Esophagus squamous epithelium (tissue), 5 donors: Measurements from ENCODE around the gene IFNA7. TPM values are rescaled to one million over a fixed set of nuclear protein-coding genes. Genes with fewer than 3 reads are reported as not detected.
"Not testable (repeated sequence)": the region's sequence is repeated elsewhere in the genome, so short reads cannot be mapped to it uniquely, and the experiment has no call there.

ENCODE experiments used
- DNase-seq: peaks from one replicate; lab custom pipeline; 2025; lab: John Stamatoyannopoulos, UW
- H3K27ac ChIP-seq, 4 donors: fragments of 200-600 bp; sonication (generic); one replicate each; pipeline ENCODE4 v1.5.1; 2016 to 2019; ENCODE audit warnings: mild to moderate bottlenecking in 1 of 4
- H3K27me3 ChIP-seq, 4 donors: fragments of 200-600 bp; sonication (generic); 1 replicate in 3 of 4; 2 replicates in 1 of 4; pipeline versions ENCODE4 v1.5.1 to v1.6.0; 2017 to 2021; ENCODE audit warnings: antibody characterized with exemption in 1 of 4
- H3K36me3 ChIP-seq, 3 donors: fragments of 200-600 bp; sonication (generic); one replicate each; pipeline ENCODE4 v1.5.1; 2016 to 2019
- H3K4me1 ChIP-seq, 3 donors: fragments of 200-600 bp; sonication (generic); one replicate each; pipeline ENCODE4 v1.5.1; 2017 to 2019
- H3K4me3 ChIP-seq, 4 donors: fragments of 200-600 bp; sonication (generic); 1 replicate in 3 of 4; 2 replicates in 1 of 4; pipeline ENCODE4 v1.5.1; 2016 to 2019; ENCODE audit warnings: mild to moderate bottlenecking in 2 of 4, moderate library complexity in 1 of 4
- H3K9me3 ChIP-seq, 3 donors: fragments of 200-600 bp; sonication (generic); one replicate each; pipeline ENCODE4 v1.5.1; 2016 to 2019
- CTCF ChIP-seq, 6 experiments: fragments of 450-650 bp in 4 of 6; fragments of 200-600 bp in 2 of 6; sonication (generic) in 2 of 6; IDR thresholded peaks; one replicate each; pipeline ENCODE4 v1.5.1; 2016 to 2019; ENCODE audit warnings: antibody characterized with exemption in 6 of 6, mild to moderate bottlenecking in 4 of 6, moderate library complexity in 4 of 6
- POLR2A ChIP-seq, 4 donors: fragments of 450-650 bp; IDR thresholded peaks; one replicate each; pipeline ENCODE4 v1.6.1; 2017; ENCODE audit warnings: antibody characterized with exemption in 4 of 4, mild to moderate bottlenecking in 4 of 4, moderate library complexity in 3 of 4
- WGBS, 2 donors: methylation state at CpG; one replicate each; pipeline ENCODE4 v1.1.5; 2018; 5-methylcytosine and 5-hydroxymethylcytosine counted together
- intact Hi-C: fragments of 100-400 bp; cut with DNase I; formaldehyde crosslinking; loops from one replicate; pipeline ENCODE4 v1.15.0; 2022
- total RNA-seq, 4 donors: library from RNA; depleted of rRNA; stranded (reverse); fragments of >200 nt; gene quantifications; one replicate each; pipeline ENCODE4 v1.1.0, GENCODE V29; 2016
- donor health status: DM: yes; HTN: yes; CAD: no.

The IFNA7 gene
- total RNA-seq, 4 donors from 2014 or later, result not detected

- Histone ChIP-seq H3K27ac (no peak overlapping the region), H3K36me3 (no peaks in the 10 kb centered on the region), H3K4me3 (no peak overlapping the region), H3K4me1 (no peaks in the 10 kb centered on the region), H3K27me3 (no peaks in the 10 kb centered on the region), H3K9me3 (no peaks in the 10 kb centered on the region)
- 77 to 94% methylated on average over 6 to 7 of the region's 7 CpGs for WGBS, 2 donors
- no peak for TF ChIP-seq CTCF (IDR thresholded peaks at IDR 0.05)
- TF ChIP-seq POLR2A (IDR thresholded peaks at IDR 0.05), result no peak
- intact Hi-C loops, result no loop called here
- DNase-seq, result no peak
Measured at GRCh38 chr9:21210311-21210710, 8.3 kb upstream of the IFNA7 start.

- intact Hi-C loops, H3K36me3 ChIP-seq, H3K27ac ChIP-seq, H3K4me3 ChIP-seq, H3K27me3 ChIP-seq, DNase-seq, H3K4me1 ChIP-seq, H3K9me3 ChIP-seq: not testable (repeated sequence)
- 81 to 91% methylated on average over 3 of the region's 3 CpGs for WGBS, 2 donors
Measured at GRCh38 chr9:21207043-21207442, 5.0 kb upstream of the IFNA7 start, which contains the start of gene IFNA10. Gene IFNA10 (minus strand): TSS chr9:21207143. CDS start chr9:21207097, 46 bp downstream.

GRCh38 chr9:21205204-21205603 lies 3.2 kb upstream of the IFNA7 start:
- no peak for DNase-seq
- Histone ChIP-seq H3K36me3 (no peaks in the 10 kb centered on the region), H3K27me3 (no peaks in the 10 kb centered on the region), H3K27ac (no peak overlapping the region), H3K4me1 (no peaks in the 10 kb centered on the region), H3K9me3 (no peaks in the 10 kb centered on the region), H3K4me3 (no peak overlapping the region)
- intact Hi-C loops, result no loop called here
- TF ChIP-seq POLR2A (IDR thresholded peaks at IDR 0.05) (no peak), CTCF (IDR thresholded peaks at IDR 0.05) (no peak)

GRCh38 chr9:21194867-21195776 lies 6.9 kb downstream of the IFNA7 start:
- DNase-seq, H3K27me3 ChIP-seq, H3K9me3 ChIP-seq, intact Hi-C loops, H3K36me3 ChIP-seq, H3K4me3 ChIP-seq, H3K27ac ChIP-seq, H3K4me1 ChIP-seq: not testable (repeated sequence)
- peak in 4 of 6 experiments; percentile 24 to 52 (median 48) for TF ChIP-seq CTCF (IDR thresholded peaks at IDR 0.05)
- WGBS, 2 donors, result 30 to 35% methylated on average over 6 of the region's 6 CpGs

GRCh38 chr9:21187487-21187886 lies 14.5 kb downstream of the IFNA7 start, which contains the start of gene IFNA4:
Gene IFNA4 (minus strand): TSS chr9:21187587. CDS start chr9:21187531, 56 bp downstream.
- DNase-seq, H3K36me3 ChIP-seq, H3K4me1 ChIP-seq, H3K27ac ChIP-seq, intact Hi-C loops, H3K9me3 ChIP-seq, H3K4me3 ChIP-seq, H3K27me3 ChIP-seq: not testable (repeated sequence)
- 73 to 85% methylated on average over 3 of the region's 3 CpGs for WGBS, 2 donors
